Neuronal stem cell (in vitro differentiated cells): Measurements from ENCODE around the gene PLCH2.

ENCODE experiments used
- DNase-seq: peaks from one replicate; pipeline ENCODE4 v3.0.0-alpha.2; 2013; ENCODE audit warnings: low spot score
- H2AFZ ChIP-seq: one replicate; pipeline ENCODE4 v1.6.1; 2013; ENCODE audit warnings: mild to moderate bottlenecking, low read length, inconsistent platforms
- H2AK5ac ChIP-seq: 2 replicates; pipeline ENCODE4 v1.6.1; 2013; ENCODE audit warnings: low read depth, mild to moderate bottlenecking, inconsistent platforms, low read length, moderate library complexity, mixed read lengths
- H2BK120ac ChIP-seq: 2 replicates; pipeline ENCODE4 v1.6.1; 2013; ENCODE audit warnings: low read depth, mild to moderate bottlenecking, inconsistent platforms, low read length, moderate library complexity, mixed read lengths
- H2BK12ac ChIP-seq: one replicate; pipeline ENCODE4 v1.6.1; 2013; ENCODE audit warnings: low read length, inconsistent platforms
- H2BK15ac ChIP-seq: 2 replicates; pipeline ENCODE4 v1.6.1; 2013; ENCODE audit warnings: mild to moderate bottlenecking, low read length, inconsistent platforms, mixed read lengths
- H2BK5ac ChIP-seq: one replicate; pipeline ENCODE4 v1.6.1; 2013; ENCODE audit warnings: inconsistent platforms, mild to moderate bottlenecking, low read length, moderate library complexity
- H3K14ac ChIP-seq: one replicate; pipeline ENCODE4 v1.6.1; 2013; ENCODE audit warnings: low read length, inconsistent platforms
- H3K18ac ChIP-seq: 2 replicates; pipeline ENCODE4 v1.6.1; 2013; ENCODE audit warnings: low read length, inconsistent platforms
- H3K23ac ChIP-seq: 2 replicates; pipeline ENCODE4 v1.6.1; 2013; ENCODE audit warnings: low read depth, mild to moderate bottlenecking, mixed read lengths, low read length, inconsistent platforms; ENCODE audit not compliant: poor library complexity
- H3K27ac ChIP-seq: replicated peaks from 3 replicates; pipeline ENCODE4 v1.5.1; 2013; ENCODE audit warnings: low read length, inconsistent platforms
- H3K27me3 ChIP-seq, 3 experiments: 2 replicates each; pipeline ENCODE4 v1.6.1; 2013; ENCODE audit warnings: low read length in 3 of 3, mild to moderate bottlenecking in 2 of 3, inconsistent platforms in 1 of 3, low read depth in 1 of 3, mixed read lengths in 1 of 3, moderate library complexity in 1 of 3; ENCODE audit not compliant: control insufficient read depth in 3 of 3, insufficient read depth in 3 of 3
- H3K36me3 ChIP-seq, 2 donors: replicated peaks in 1 of 2; 2 replicates each; pipeline ENCODE4 v1.6.1; 2013; ENCODE audit warnings: low read length in 2 of 2; ENCODE audit not compliant: control insufficient read depth in 2 of 2, insufficient read depth in 2 of 2
- H3K4ac ChIP-seq: 2 replicates; pipeline ENCODE4 v1.6.1; 2013; ENCODE audit warnings: inconsistent platforms, mild to moderate bottlenecking, low read length, moderate library complexity
- H3K4me1 ChIP-seq, 2 donors: 1 replicate in 1 of 2; 2 replicates in 1 of 2; pipeline ENCODE4 v1.6.1; 2013; ENCODE audit warnings: low read length in 2 of 2, low read depth in 1 of 2; ENCODE audit not compliant: control insufficient read depth in 2 of 2, insufficient read depth in 1 of 2
- H3K4me2 ChIP-seq: one replicate; pipeline ENCODE4 v1.6.1; 2013; ENCODE audit warnings: mild to moderate bottlenecking, low read length, inconsistent platforms; ENCODE audit not compliant: insufficient read depth, poor library complexity, severe bottlenecking
- H3K4me3 ChIP-seq, 2 donors: 2 replicates each; pipeline ENCODE4 v1.5.1; 2013; ENCODE audit warnings: low read length in 2 of 2, mild to moderate bottlenecking in 2 of 2, inconsistent platforms in 1 of 2, moderate library complexity in 1 of 2
- H3K79me1 ChIP-seq: one replicate; pipeline ENCODE4 v1.6.1; 2013; ENCODE audit warnings: low read depth, mild to moderate bottlenecking, inconsistent platforms, low read length, moderate library complexity
- H3K9ac ChIP-seq: one replicate; pipeline ENCODE4 v1.6.1; 2013; ENCODE audit warnings: mild to moderate bottlenecking, low read depth, low read length, inconsistent platforms; ENCODE audit not compliant: poor library complexity
- H3K9me3 ChIP-seq, 2 donors: replicated peaks in 1 of 2; 2 replicates each; pipeline versions ENCODE3 to v1.6.1; 2013; ENCODE audit warnings: low read length in 2 of 2, mild to moderate bottlenecking in 2 of 2, inconsistent platforms in 1 of 2, low read depth in 1 of 2, mixed read lengths in 1 of 2, moderate library complexity in 1 of 2; ENCODE audit not compliant: control insufficient read depth in 2 of 2, insufficient read depth in 1 of 2
- H4K8ac ChIP-seq: one replicate; pipeline ENCODE4 v1.6.1; 2013; ENCODE audit warnings: low read depth, mild to moderate bottlenecking, inconsistent platforms, low read length, moderate library complexity
- H4K91ac ChIP-seq: one replicate; pipeline ENCODE4 v1.6.1; 2013; ENCODE audit warnings: low read length, low read depth, mild to moderate bottlenecking, inconsistent platforms; ENCODE audit not compliant: poor library complexity
- WGBS, 2 donors: extraction: QIAGEN DNeasy Blood & Tissue Kit; methylation state at CpG; one replicate each; pipeline ENCODE4 v1.1.7; 2013; ENCODE audit warnings: missing lambda C conversion rate in 2 of 2, mixed read lengths in 1 of 2; ENCODE audit not compliant: insufficient read length in 2 of 2, insufficient replicate concordance in 1 of 2; ENCODE audit errors: extremely low coverage in 2 of 2; 5-methylcytosine and 5-hydroxymethylcytosine counted together

PLCH2 gene

DNA sequence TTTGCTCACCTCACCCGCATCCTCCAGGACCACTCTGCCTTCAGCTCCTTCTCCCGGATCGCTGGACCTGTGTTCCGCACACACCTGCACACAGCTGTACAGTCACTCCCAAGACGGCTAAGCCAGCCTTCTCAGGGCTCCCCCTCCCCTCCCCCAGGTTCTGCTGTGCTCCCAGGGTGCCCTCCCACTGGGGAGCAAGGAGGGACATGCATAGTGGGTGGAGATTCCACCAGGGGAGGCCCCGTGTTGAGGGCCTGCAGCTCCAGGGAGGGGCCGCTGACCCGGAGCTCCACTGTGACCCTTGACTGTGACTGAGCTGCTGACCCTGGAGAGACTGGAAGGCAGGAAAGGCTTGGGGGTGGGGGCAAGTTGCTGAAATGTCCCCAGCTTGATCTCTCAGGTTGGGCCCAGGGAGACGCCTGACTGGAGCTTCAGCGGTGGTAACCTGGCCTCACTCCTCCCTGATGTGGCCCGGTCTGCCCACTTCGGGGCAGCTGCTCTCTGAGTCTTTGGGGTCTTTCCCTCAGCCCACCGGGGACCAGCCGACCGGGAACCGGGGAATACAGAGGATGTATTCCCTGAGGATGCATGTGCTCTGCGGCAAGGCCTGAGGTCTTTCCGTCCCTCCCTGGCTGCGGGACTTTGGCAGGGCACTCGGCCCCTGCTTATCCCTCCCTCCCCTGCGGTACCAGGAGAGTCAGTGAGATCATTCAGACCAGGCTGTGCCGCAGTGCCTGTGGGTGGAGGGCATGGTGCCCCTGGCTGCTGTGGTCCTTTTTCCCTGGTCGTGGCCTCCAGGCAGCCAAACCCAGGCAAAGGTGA, 28.6 kb upstream of the PLCH2 start:
- Histone ChIP-seq H3K23ac (peak overlapping the region; percentile 81), H2BK12ac (peak overlapping the region; percentile 100), H4K8ac (peak overlapping the region; percentile 72), H3K4ac (peak overlapping the region; percentile 94), H3K79me1 (peaks cover 6% of the 10 kb centered on the region), H2AFZ (peak overlapping the region; percentile 82), H3K4me1 (peaks cover 45 to 65% of the 10 kb centered on the region in 2 donors), H3K4me2 (peak overlapping the region; percentile 24), H3K27ac (peak overlapping the region; percentile 99), H3K4me3 (no peak overlapping the region), H3K9me3 (no peaks in the 10 kb centered on the region), H3K18ac (peak overlapping the region; percentile 96), H3K27me3 (peaks cover 0 to 53% (median 13%) of the 10 kb centered on the region in 3 experiments), H2AK5ac (peak overlapping the region; percentile 100), H2BK120ac (peak overlapping the region; percentile 98), H2BK15ac (peak overlapping the region; percentile 100), H2BK5ac (peak overlapping the region; percentile 98), H3K36me3 (no peaks in the 10 kb centered on the region), H3K9ac (peak overlapping the region; percentile 86), H3K14ac (peak overlapping the region; percentile 99), H4K91ac (peak overlapping the region; percentile 100)
- no peak for DNase-seq
- no CpG with 5 or more reads among the region's 23 CpGs for WGBS, 2 donors

DNA sequence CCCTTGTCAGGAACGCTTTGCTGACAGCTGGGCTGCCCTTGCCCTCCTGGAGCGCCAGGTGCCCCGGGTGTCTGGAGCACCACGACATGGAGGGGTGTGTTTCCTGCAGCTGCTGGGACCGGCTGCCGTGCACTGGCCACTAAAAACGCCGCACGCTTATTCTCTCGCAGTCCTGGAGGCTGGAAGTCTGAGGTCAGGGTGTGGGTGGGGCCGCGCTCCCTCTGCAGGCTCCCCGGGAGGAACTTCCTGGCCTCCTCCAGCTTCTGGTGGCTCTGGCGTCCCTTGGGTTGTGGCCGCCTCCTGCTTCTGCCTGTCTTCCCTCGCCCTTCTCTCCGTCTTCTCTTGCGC, 28.0 kb upstream of the PLCH2 start:
- Histone ChIP-seq H3K4me3 (no peak overlapping the region), H2AK5ac (peak overlapping the region; percentile 100), H3K36me3 (no peaks in the 10 kb centered on the region), H4K8ac (no peak overlapping the region), H2BK120ac (peak overlapping the region; percentile 98), H3K4me1 (peaks cover 46 to 66% of the 10 kb centered on the region in 2 donors), H3K27me3 (peaks cover 0 to 49% (median 7%) of the 10 kb centered on the region in 3 experiments), H3K4ac (peak overlapping the region; percentile 67), H3K79me1 (peaks cover 6% of the 10 kb centered on the region), H3K9ac (peak overlapping the region; percentile 30), H2AFZ (no peak overlapping the region), H3K27ac (no peak overlapping the region), H3K23ac (peak overlapping the region; percentile 75), H3K4me2 (no peak overlapping the region), H2BK5ac (peak overlapping the region; percentile 77), H4K91ac (peak overlapping the region; percentile 94), H3K18ac (peak overlapping the region; percentile 96), H3K14ac (peak overlapping the region; percentile 99), H2BK12ac (peak overlapping the region; percentile 96), H3K9me3 (no peaks in the 10 kb centered on the region), H2BK15ac (peak overlapping the region; percentile 100)
- DNase-seq, result no peak
- no CpG with 5 or more reads among the region's 18 CpGs for WGBS, 2 donors

DNA sequence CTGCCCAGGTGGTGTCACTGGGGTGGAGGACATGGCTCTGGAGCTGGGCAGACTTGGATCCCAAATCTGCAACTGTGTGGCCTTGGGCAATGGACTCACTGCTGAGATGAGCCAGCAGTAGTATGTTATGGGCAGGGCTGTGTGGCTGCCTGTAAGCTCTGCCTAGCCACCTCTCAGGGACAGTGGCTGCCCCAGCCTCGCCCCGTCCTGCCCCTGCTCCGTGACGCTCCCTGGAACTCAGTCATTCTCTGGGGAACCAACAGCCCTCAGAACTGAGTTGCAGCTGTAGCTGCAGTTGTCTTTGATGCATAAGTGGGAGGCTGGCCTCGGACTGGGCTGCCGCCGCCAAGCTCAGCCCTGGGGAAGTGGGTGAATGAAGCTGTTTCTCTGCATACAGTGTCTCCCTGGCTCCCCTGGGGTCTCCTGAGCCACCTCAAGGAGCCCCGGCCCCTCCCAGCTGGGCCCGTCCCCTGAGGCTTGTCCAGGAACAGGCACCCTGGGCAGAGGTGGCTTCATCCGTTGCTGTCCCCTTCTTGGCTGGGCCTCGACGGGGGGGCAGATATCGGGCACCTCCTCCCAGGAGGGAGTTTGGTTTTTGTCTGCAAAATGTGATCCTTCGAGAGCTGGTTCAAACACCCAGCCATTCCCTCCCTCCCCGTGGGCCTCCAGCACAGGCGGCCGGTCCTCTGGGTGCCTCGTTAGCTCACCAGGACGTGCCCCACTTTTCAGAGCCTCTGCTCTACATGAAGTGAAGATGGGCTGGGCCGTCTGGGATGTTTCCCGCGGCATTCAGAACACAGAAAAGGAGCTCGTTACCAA, 26.2 kb upstream of the PLCH2 start:
- no peak overlapping the region for H3K4me2 ChIP-seq
- H2BK120ac ChIP-seq, result peak overlapping the region; percentile 10
- no peak overlapping the region for H4K8ac ChIP-seq
- peak overlapping the region; percentile 72 for H4K91ac ChIP-seq
- H3K27ac ChIP-seq, result peak overlapping the region; percentile 36
- no peak for DNase-seq
- peak overlapping the region; percentile 89 for H3K18ac ChIP-seq
- peak overlapping the region; percentile 67 for H3K9ac ChIP-seq
- peak overlapping the region; percentile 15 for H2BK5ac ChIP-seq
- peaks cover 0 to 43% (median 0%) of the 10 kb centered on the region in 3 experiments for H3K27me3 ChIP-seq
- peak overlapping the region; percentile 100 for H2AK5ac ChIP-seq
- peak overlapping the region; percentile 47 for H2BK12ac ChIP-seq
- peak overlapping the region; percentile 44 for H3K23ac ChIP-seq
- no peak overlapping the region for H2AFZ ChIP-seq
- peak overlapping the region; percentile 93 for H2BK15ac ChIP-seq
- H3K79me1 ChIP-seq, result peaks cover 3% of the 10 kb centered on the region
- peak overlapping the region; percentile 85 for H3K4ac ChIP-seq
- no peak overlapping the region for H3K4me3 ChIP-seq
- no peaks in the 10 kb centered on the region for H3K36me3 ChIP-seq
- peaks cover 45 to 56% of the 10 kb centered on the region in 2 donors for H3K4me1 ChIP-seq
- H3K9me3 ChIP-seq, result no peaks in the 10 kb centered on the region
- H3K14ac ChIP-seq, result peak overlapping the region; percentile 76
- WGBS, 2 donors, result no CpG with 5 or more reads among the region's 23 CpGs

DNA sequence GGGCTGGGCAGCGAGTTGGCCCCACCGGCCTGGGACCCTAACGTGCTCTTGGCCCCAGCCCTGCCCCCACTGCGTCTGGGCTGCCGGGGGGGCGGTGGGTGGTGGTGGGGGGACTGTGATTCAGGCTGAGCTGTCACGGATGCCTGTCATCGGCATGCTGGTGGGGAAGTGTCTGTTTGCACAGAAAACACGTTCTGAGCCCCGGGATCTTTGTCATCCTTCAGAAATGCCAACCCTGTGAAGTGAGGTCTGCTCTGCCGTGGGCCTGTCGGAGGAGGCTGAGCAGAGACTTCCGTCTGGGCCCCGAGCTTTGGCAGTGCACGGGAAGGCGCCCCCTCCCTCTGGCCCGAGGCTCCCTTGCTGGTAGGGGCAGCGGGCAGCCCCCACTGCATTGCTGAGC, 24.3 kb upstream of the PLCH2 start:
- Histone ChIP-seq H3K36me3 (no peaks in the 10 kb centered on the region), H3K4ac (no peak overlapping the region), H3K9me3 (no peaks in the 10 kb centered on the region), H2BK5ac (peak overlapping the region; percentile 39), H3K4me2 (no peak overlapping the region), H3K14ac (peak overlapping the region; percentile 38), H3K18ac (peak overlapping the region; percentile 96), H3K23ac (no peak overlapping the region), H2AK5ac (peak overlapping the region; percentile 95), H2BK12ac (peak overlapping the region; percentile 82), H3K4me1 (peaks cover 33 to 47% of the 10 kb centered on the region in 2 donors), H2BK120ac (peak overlapping the region; percentile 98), H4K8ac (no peak overlapping the region), H2BK15ac (peak overlapping the region; percentile 98), H3K79me1 (peaks cover 5% of the 10 kb centered on the region), H3K9ac (no peak overlapping the region), H4K91ac (no peak overlapping the region), H2AFZ (peak overlapping the region; percentile 45), H3K27me3 (peaks cover 0 to 47% (median 0%) of the 10 kb centered on the region in 3 experiments), H3K27ac (no peak overlapping the region), H3K4me3 (no peak overlapping the region)
- no peak for DNase-seq
- no CpG with 5 or more reads among the region's 18 CpGs for WGBS, 2 donors
